ELR (cell line): ENCODE data around the gene CDC42BPA.
A peak's percentile ranks its signal among the peaks of the same experiment; 100 is the strongest.
"Not testable (repeated sequence)": the region's sequence is repeated elsewhere in the genome, so short reads cannot be mapped to it uniquely, and the experiment has no call there.

Source experiments
- DNase-seq: peaks from one replicate; pipeline ENCODE4 v3.0.0-alpha.2; 2015; ENCODE audit warnings: low read depth

Gene CDC42BPA

DNA sequence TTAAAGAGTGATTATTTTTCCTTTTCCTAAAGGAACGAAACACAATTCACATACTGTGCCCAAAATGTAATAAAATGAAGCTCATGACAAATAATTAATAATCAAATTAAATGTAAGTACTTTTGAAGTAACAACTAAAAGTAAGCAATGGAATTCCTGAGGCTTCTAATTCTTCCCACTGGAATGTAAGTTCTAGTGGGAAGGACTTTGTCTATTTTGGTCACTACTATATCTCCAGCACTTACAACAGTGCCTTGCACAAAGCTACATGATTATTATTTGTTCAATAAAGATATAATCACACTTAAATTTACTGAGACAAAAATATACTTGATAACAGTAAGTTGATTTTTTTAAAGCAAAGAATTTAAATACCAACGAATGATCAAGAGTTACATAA, 249.4 kb downstream of the CDC42BPA start:
- DNase-seq = no peak

- no peak for DNase-seq
Measured at GRCh38 chr1:227066999-227067398, 251.3 kb downstream of the CDC42BPA start.

GRCh38 chr1:227065311-227065710, 253.0 kb downstream of the CDC42BPA start:
- DNase-seq = no peak

DNA sequence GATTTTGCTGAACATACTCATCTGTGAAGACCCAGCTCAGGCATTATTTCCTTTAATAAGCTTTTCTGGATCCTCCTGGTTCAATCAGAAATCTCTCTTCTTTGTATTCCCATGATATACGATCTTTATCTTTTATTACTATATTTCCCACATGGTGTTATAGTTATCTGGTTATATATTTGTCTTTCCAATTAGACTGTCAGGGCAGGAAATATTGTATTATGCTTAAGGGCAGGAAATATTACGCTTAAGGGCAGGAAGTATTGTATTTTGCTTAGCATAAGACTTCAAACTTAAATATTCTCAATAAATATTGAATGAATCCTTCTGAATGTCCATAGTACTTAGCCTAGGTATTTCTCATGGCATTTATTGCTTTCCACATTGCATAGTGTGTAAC, 256.0 kb downstream of the CDC42BPA start:
- no peak for DNase-seq

DNA sequence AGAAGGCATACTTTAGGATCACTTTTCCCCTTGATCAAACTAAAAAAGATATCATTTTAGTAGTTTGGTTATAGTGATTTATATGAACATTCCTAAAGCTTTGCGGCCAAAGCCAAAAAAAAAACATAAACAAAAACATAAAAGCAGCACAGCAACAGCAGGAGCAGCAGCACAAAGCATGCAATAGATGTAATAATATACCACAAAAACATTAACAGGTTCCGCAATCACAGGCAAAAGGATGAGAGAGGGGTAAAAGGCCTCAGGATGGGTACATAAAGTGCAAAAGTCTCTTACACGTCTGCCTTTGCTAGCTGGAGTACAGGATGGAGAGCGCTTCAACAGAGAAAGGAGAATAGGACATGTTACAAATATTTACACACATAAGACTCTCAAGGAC, 259.2 kb downstream of the CDC42BPA start:
- no peak for DNase-seq

DNA sequence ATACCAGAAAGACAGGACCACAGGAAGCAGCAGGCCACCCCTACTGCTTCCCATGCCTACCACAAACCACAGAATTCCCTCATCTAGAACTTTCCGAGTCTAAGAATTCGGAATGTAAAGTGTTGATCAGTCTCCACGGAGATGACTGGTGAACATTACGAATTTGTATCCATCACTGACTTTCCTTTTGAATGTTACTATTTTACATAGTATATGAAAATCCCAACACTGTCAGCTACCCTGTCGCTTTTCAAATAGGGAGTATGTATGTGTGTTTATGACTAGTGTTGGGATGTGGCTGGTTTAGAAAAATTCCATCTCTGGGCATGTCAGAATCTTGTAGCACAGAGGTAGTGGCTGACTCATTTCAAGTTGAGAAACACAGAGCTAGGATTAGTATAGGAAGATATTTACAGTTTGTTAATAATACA, 260.0 kb downstream of the CDC42BPA start:
- peak; percentile 68 for DNase-seq

DNA sequence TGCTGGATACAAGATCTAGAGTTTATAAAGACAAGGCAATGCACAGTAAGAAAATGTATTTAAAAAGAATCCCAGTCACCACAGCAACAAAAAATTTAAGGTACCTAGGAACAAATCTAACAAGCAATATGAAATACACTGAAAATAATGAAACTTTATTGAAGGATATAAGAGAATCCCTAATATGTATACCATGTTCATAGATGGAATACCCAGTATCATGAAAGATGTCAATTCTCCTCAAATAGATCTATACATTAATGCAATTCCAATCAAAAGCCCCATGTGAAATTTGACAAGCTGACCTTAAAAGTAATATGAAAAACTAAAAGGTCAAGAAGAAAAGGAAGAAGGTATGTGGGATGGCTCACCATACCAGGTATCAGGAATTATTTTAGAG, 269.0 kb downstream of the CDC42BPA start:
- DNase-seq = no peak

DNA sequence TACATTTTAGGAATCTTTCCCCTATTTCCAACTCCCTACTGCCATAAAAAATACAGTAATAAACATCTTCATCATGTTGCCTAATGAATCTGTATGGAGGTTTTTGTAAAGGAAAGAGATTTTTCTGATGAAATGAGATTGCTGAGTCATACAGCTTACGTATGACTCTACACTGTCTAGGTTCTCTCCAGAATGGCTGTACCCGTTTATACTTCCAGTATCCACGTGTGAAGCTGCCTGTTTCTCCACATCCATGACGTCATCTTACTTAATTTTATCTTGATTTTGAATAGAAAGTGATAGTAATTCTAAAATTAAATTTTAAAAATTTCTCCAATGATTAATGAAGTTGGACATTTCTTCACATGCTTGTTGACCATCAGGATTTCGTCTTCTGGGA, 274.5 kb downstream of the CDC42BPA start:
- peak; percentile 66 for DNase-seq

GRCh38 chr1:227042292-227042691, 276.0 kb downstream of the CDC42BPA start:
- DNase-seq = no peak

DNA sequence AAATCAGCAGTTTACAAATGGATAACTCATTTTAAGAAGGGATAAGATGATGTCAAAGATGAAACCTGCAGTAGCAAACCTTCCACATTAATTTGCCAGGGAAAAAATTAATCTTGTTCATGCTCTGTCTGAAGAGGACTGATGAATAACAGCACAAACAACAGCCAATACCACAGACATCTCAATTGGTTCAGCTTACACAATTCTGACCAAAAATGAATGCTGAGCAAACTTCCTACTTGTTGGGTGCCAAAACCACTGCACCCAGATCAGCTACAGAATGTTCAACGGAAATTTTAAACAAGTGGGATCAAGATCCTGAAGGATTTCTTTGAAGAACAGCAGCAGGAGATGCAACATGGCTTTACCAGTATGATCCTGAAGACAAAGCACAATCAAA, 279.9 kb downstream of the CDC42BPA start:
- DNase-seq = no peak

- no peak for DNase-seq
Measured at GRCh38 chr1:227037121-227037520, 281.2 kb downstream of the CDC42BPA start.

DNA sequence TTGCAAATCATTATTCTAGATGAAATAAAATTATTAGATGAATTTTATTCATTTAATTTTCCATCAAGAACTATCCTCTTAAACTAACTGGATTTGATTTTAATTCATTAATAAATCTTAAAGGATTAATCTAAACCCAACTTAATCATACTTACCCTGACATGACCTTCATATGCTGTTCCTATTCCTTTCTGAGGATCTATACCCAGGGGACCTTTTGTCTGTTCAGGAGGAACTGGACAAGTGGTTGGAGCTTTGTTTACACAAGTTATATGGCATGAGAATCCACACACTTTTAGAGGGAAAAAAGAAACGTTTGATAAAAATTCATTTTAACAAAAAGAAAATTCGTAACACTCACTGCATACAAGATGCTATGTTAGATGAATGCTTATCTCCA, 283.0 kb downstream of the CDC42BPA start:
- DNase-seq = no peak

DNA sequence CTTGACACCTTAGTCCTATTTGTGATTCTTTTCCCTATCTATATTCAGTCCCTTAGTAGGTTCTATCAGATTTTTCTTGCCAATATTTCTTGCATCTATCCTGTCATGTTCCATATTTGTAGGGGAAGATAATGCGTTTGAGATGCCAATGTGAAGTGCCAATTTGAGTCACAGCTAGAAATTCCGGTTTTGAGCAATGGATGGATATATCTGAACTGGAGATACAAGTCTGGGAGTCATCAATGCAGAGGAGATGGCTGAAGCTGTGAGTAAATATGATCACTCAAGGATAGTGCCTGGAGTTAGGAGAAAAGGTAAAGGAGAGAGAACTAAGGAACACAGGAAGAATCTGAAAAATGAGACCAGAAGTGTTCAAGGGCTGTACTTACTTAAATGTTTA, 284.4 kb downstream of the CDC42BPA start:
- DNase-seq = no peak

GRCh38 chr1:227032396-227032795, 285.9 kb downstream of the CDC42BPA start:
- no peak for DNase-seq

- DNase-seq = no peak
Measured at GRCh38 chr1:227016990-227017389, 301.3 kb downstream of the CDC42BPA start.

DNA sequence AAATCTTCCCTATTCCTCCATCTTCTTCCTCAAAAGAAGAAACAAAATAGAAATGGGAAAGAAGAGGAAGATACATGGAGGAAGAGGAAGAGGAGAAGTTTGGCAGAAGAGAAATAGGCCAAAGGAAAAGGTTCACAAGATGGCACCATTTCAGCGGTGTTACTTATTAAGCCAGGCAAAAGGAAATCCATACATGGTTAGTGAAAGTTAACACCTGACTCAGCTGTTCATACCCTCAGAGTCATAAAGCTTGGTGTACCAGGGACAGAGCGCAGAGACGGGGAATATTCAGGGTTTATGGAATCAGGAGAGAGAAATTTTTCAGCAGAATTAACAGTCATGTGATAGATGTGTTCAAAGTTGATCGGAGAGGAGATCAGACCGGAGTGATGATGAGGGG, 307.6 kb downstream of the CDC42BPA start:
- no peak for DNase-seq

DNA sequence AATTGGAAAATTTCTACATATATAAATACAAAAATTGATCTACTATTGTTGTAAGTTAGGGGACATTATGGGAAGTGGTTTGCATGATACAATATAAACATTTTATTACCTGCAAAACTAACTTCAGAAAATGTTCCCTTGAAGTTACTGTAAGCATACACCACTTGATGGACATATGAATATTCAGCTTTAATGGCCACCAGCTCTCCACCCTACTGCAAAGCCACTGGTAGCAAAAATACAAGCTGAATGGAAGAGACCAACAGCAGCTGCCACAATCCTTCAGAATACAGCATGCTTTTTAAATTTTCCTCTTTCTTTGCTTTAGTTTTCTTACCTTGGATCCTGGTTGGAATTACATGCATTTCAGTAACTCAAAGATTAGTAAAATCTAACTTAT, 308.4 kb downstream of the CDC42BPA start:
- no peak for DNase-seq

GRCh38 chr1:227006226-227006796, 312.0 kb downstream of the CDC42BPA start:
- DNase-seq = no peak

DNA sequence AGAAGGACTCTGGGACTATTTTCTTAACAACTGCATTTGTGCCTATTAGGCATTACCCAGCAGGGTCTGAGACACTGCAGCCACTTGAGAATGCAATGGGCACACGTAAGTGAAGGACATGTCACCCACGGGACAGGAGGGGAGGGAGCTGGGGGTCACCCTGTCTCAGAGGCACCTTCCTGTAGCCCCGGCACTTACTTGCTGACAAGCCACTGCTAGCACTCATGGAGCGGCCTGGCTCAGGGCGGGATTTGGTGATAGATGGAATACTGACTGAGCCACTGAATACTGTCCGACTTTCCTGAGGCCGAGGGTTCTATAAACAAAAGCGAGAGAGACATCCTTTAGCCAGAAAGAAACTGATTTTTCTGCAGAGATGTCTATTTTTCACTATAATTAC, 313.5 kb downstream of the CDC42BPA start:
- no peak for DNase-seq

- no peak for DNase-seq
Measured at GRCh38 chr1:227003165-227003564, 315.1 kb downstream of the CDC42BPA start.

DNA sequence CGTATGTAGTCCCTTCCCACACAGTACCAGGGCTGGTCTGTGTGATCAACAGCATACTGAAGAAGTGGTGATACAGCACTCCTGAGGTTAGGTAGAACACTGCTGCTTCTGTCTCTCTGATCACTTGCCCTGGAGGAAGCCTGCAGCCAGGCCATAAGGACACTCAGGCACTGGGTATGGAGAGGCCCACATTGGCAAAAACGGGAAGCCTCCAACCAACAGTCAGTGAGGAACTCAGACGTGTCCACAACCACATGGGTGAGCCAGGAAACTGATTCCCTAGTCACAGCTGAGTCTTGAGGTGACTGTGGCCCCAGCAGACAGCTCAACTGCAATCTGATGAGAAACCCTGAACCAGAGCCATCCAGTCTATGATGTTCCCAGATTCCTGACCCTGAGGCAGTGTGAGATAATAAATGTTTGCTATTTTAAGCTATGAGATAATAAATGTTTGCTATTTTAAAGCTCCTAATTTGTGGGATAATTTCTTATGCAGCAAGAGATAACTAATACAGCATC, 315.7 kb downstream of the CDC42BPA start:
- no peak for DNase-seq

DNA sequence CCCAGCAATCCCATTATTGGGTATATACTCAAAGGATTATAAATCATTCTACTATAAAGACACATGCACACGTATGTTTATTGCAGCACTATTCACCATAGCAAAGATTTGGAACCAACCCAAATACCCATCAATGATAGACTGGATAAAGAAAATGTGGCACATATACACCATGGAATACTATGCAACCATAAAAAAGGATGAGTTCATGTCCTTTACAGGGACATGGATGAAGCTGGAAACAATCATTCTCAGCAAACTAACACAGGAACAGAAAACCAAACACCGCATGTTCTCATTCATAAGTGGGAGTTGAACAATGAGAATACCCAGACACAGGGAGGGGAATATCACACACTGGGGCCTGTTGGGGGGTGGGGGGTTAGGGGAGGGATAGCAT, 318.7 kb downstream of the CDC42BPA start:
- not testable (repeated sequence) for DNase-seq

DNA sequence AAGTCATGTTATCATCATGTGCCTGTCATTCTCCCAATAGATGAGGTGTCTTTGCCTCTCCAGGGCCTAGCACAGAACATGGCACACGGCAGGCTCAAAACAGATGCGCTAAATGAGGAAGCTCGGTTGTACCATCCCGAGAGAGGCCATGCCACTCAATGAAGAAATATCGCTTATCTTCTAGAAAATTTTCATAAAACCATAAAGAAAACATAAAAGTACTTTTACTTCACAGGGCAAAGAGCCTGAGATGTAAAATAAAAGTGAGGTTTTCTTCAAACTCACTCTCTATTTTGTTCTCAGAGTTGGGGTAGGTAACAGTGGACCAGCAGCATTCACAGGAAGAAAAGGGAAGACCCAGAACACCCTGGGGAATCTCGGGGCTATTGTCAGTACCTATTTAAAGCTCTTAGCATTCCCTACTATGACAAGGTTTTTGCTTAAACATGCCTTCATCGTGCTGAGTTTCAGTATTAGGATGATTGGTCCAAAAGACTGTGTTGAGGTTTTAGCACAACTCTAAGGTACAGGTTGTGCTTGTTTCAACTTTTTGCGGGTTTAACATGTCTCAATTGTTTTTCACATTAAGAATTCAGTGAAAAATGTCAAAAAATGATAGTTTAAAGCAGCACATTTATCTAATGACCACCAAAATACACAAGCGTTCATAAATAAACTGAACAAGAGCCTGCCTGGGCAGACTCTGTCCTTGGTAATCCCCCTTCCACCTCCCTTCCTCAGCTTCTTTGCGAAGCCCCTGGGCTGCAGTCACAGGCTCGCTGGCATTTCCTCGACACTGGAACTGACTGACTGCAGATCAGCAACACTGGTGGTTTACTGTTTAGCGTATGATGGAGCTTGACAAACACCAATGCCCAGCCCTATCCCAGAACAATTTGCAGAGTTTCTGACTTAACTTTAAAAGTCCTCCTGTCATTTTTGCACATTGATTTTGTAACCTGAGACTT, 322.6 kb downstream of the CDC42BPA start:
- DNase-seq = no peak
